Activated CD4-positive, alpha-beta T cell treated with anti-CD3 and anti-CD28 coated beads, Interleukin-2, amount 10 ng/mL, durations not matched to agents 7 days and 5 days (primary cell): ENCODE results near the gene IYD. TPM values are rescaled to one million over a fixed set of nuclear protein-coding genes. Genes with fewer than 3 reads are reported as not detected.

Experiments
- CTCF ChIA-PET: fragments of 350-600 bp; sonication (Branson Sonifier 250); formaldehyde crosslinking; loops from one replicate; lab custom pipeline; 2021; ENCODE audit warnings: antibody characterized with exemption; lab: Charles Lee
- POLR2A ChIA-PET: fragments of 350-600 bp; sonication (Branson Sonifier 250); formaldehyde crosslinking; loops from one replicate; lab custom pipeline; 2021; ENCODE audit warnings: antibody characterized with exemption; lab: Charles Lee
- DNase-seq: peaks from one replicate; pipeline ENCODE4 v3.0.0-alpha.2; 2020
- H3K27ac Mint-ChIP-seq: one replicate; pipeline ENCODE4 v1.8.0; 2021; ENCODE audit warnings: mild to moderate bottlenecking, moderate library complexity, mixed read lengths
- H3K27me3 Mint-ChIP-seq: one replicate; pipeline ENCODE4 v1.8.0; 2021; ENCODE audit warnings: mixed read lengths
- H3K36me3 Mint-ChIP-seq: one replicate; pipeline ENCODE4 v1.8.0; 2021; ENCODE audit warnings: low read depth, mixed read lengths
- H3K4me1 Mint-ChIP-seq: one replicate; pipeline ENCODE4 v1.8.0; 2021; ENCODE audit warnings: mixed read lengths
- H3K4me3 Mint-ChIP-seq: one replicate; pipeline ENCODE4 v1.8.0; 2021; ENCODE audit warnings: mild to moderate bottlenecking, moderate library complexity, mixed read lengths
- H3K9me3 Mint-ChIP-seq: one replicate; pipeline ENCODE4 v1.8.0; 2021; ENCODE audit warnings: mixed read lengths
- total RNA-seq, 2 experiments: library from RNA; stranded (reverse); gene quantifications; one replicate each; pipeline ENCODE4 v1.2.3, GENCODE V29; 2021

IYD gene
- total RNA-seq, 2 experiments from 2014 or later, result not detected

GRCh38 chr6:150410906-150411305 is 42.1 kb downstream of the IYD start:
- peaks cover 34% of the 10 kb centered on the region for H3K27me3 Mint-ChIP-seq
- CTCF ChIA-PET, result interaction anchor here (1.2 kb wide), 1 partner anchor 15 kb away, joined by 3 read pairs; no protein-coding TSS in a partner anchor

GRCh38 chr6:150412221-150412620 is 43.4 kb downstream of the IYD start:
- Mint-ChIP-seq H3K9me3 (no peaks in the 10 kb centered on the region), H3K4me1 (peaks cover under 1% of the 10 kb centered on the region), H3K4me3 (no peak overlapping the region), H3K36me3 (no peaks in the 10 kb centered on the region), H3K27me3 (peaks cover 39% of the 10 kb centered on the region), H3K27ac (no peak overlapping the region)
- ChIA-PET CTCF (no interaction called here), POLR2A (no interaction called here)
- DNase-seq, result no peak

More at GRCh38 chr6:150410906-150411305, 42.1 kb downstream of the IYD start:
- no peak for DNase-seq
- H3K4me3 Mint-ChIP-seq, result no peak overlapping the region
- no peak overlapping the region for H3K27ac Mint-ChIP-seq
- peaks cover 2% of the 10 kb centered on the region for H3K9me3 Mint-ChIP-seq
- H3K4me1 Mint-ChIP-seq, result no peaks in the 10 kb centered on the region
- POLR2A ChIA-PET, result no interaction called here
- H3K36me3 Mint-ChIP-seq, result no peaks in the 10 kb centered on the region

GRCh38 chr6:150413198-150413597 is 44.4 kb downstream of the IYD start:
- POLR2A ChIA-PET, result no interaction called here
- Mint-ChIP-seq H3K27me3 (peaks cover 43% of the 10 kb centered on the region), H3K9me3 (no peaks in the 10 kb centered on the region), H3K4me1 (peaks cover 10% of the 10 kb centered on the region), H3K27ac (no peak overlapping the region), H3K4me3 (no peak overlapping the region), H3K36me3 (no peaks in the 10 kb centered on the region)
- no peak for DNase-seq
- CTCF ChIA-PET, result no interaction called here

GRCh38 chr6:150413781-150414281 is 45.0 kb downstream of the IYD start:
- H3K4me1 Mint-ChIP-seq, result peaks cover 17% of the 10 kb centered on the region
- POLR2A ChIA-PET, result no interaction called here
- no peaks in the 10 kb centered on the region for H3K9me3 Mint-ChIP-seq
- no peak overlapping the region for H3K27ac Mint-ChIP-seq
- DNase-seq, result no peak
- no peak overlapping the region for H3K4me3 Mint-ChIP-seq
- H3K27me3 Mint-ChIP-seq, result peaks cover 43% of the 10 kb centered on the region
- H3K36me3 Mint-ChIP-seq, result no peaks in the 10 kb centered on the region
- CTCF ChIA-PET, result no interaction called here

GRCh38 chr6:150416128-150416527 is 47.3 kb downstream of the IYD start:
- H3K4me3 Mint-ChIP-seq, result no peak overlapping the region
- no peaks in the 10 kb centered on the region for H3K36me3 Mint-ChIP-seq
- CTCF ChIA-PET, result interaction anchor here (0.6 kb wide), 1 partner anchor 252 kb away, joined by 3 read pairs; no protein-coding TSS in a partner anchor
- no peak for DNase-seq
- peaks cover 40% of the 10 kb centered on the region for H3K27me3 Mint-ChIP-seq
- H3K4me1 Mint-ChIP-seq, result peaks cover 24% of the 10 kb centered on the region
- H3K9me3 Mint-ChIP-seq, result peaks cover 2% of the 10 kb centered on the region
- no peak overlapping the region for H3K27ac Mint-ChIP-seq
- POLR2A ChIA-PET, result no interaction called here

GRCh38 chr6:150417250-150417649 is 48.4 kb downstream of the IYD start:
- Mint-ChIP-seq H3K27ac (peak overlapping the region; percentile 16), H3K4me3 (no peak overlapping the region)

GRCh38 chr6:150417899-150418826 is 49.4 kb downstream of the IYD start:
- H3K36me3 Mint-ChIP-seq, result no peaks in the 10 kb centered on the region
- CTCF ChIA-PET, result interaction anchor here (0.6 to 2.1 kb wide), 11 partner anchors 9 to 582 kb away, joined by 3 to 11 read pairs (median 4); partner anchors contain the start of gene MTHFD1L
- peak overlapping the region; percentile 55 for H3K27ac Mint-ChIP-seq
- H3K9me3 Mint-ChIP-seq, result peaks cover 2% of the 10 kb centered on the region
- POLR2A ChIA-PET, result interaction anchor here (0.6 kb wide), 1 partner anchor 935 kb away, joined by 3 read pairs; no protein-coding TSS in a partner anchor
- peaks cover 25% of the 10 kb centered on the region for H3K27me3 Mint-ChIP-seq
- peak overlapping the region; percentile 58 for H3K4me3 Mint-ChIP-seq
- DNase-seq, result peak; percentile 57
- H3K4me1 Mint-ChIP-seq, result peaks cover 24% of the 10 kb centered on the region

More at GRCh38 chr6:150417250-150417649, 48.4 kb downstream of the IYD start:
- ChIA-PET POLR2A (no interaction called here), CTCF (interaction anchor here (1.3 to 1.7 kb wide), 3 partner anchors 8 to 396 kb away, joined by 4 to 11 read pairs (median 5); no protein-coding TSS in a partner anchor)
- Mint-ChIP-seq H3K4me1 (peaks cover 24% of the 10 kb centered on the region), H3K9me3 (peaks cover 2% of the 10 kb centered on the region), H3K36me3 (no peaks in the 10 kb centered on the region), H3K27me3 (peaks cover 30% of the 10 kb centered on the region)
- DNase-seq, result no peak

GRCh38 chr6:150418827-150419594 is 50.2 kb downstream of the IYD start:
- Mint-ChIP-seq H3K4me3 (peak overlapping the region; percentile 58), H3K36me3 (no peaks in the 10 kb centered on the region), H3K4me1 (peaks cover 24% of the 10 kb centered on the region), H3K27me3 (peaks cover 20% of the 10 kb centered on the region), H3K27ac (peak overlapping the region; percentile 55), H3K9me3 (peaks cover 2% of the 10 kb centered on the region)
- ChIA-PET POLR2A (interaction anchor here (0.6 kb wide), 1 partner anchor 934 kb away, joined by 3 read pairs; no protein-coding TSS in a partner anchor), CTCF (interaction anchor here (0.6 to 2.1 kb wide), 11 partner anchors 10 to 583 kb away, joined by 3 to 11 read pairs (median 4); partner anchors contain the start of gene MTHFD1L)
- DNase-seq, result peak; percentile 51

- POLR2A ChIA-PET, result no interaction called here
- no peaks in the 10 kb centered on the region for H3K36me3 Mint-ChIP-seq
- no peak overlapping the region for H3K27ac Mint-ChIP-seq
- no peak for DNase-seq
- H3K4me3 Mint-ChIP-seq, result no peak overlapping the region
- CTCF ChIA-PET, result interaction anchor here (0.6 kb wide), 1 partner anchor 241 kb away, joined by 3 read pairs; no protein-coding TSS in a partner anchor
- H3K9me3 Mint-ChIP-seq, result peaks cover 2% of the 10 kb centered on the region
- H3K27me3 Mint-ChIP-seq, result peaks cover 15% of the 10 kb centered on the region
- H3K4me1 Mint-ChIP-seq, result peaks cover 24% of the 10 kb centered on the region
Observed at GRCh38 chr6:150420428-150420827, 51.6 kb downstream of the IYD start.

- no peak for DNase-seq
- H3K4me1 Mint-ChIP-seq, result peaks cover 24% of the 10 kb centered on the region
- CTCF ChIA-PET, result interaction anchor here (0.6 kb wide), 1 partner anchor 241 kb away, joined by 3 read pairs; no protein-coding TSS in a partner anchor
- POLR2A ChIA-PET, result no interaction called here
- H3K27ac Mint-ChIP-seq, result no peak overlapping the region
- no peaks in the 10 kb centered on the region for H3K36me3 Mint-ChIP-seq
- no peak overlapping the region for H3K4me3 Mint-ChIP-seq
- peaks cover 11% of the 10 kb centered on the region for H3K27me3 Mint-ChIP-seq
- H3K9me3 Mint-ChIP-seq, result peaks cover 2% of the 10 kb centered on the region
Observed at GRCh38 chr6:150420926-150421325, 52.1 kb downstream of the IYD start.

GRCh38 chr6:150425508-150425907 is 56.7 kb downstream of the IYD start:
- POLR2A ChIA-PET, result no interaction called here
- no peak overlapping the region for H3K4me3 Mint-ChIP-seq
- no peaks in the 10 kb centered on the region for H3K4me1 Mint-ChIP-seq
- H3K36me3 Mint-ChIP-seq, result no peaks in the 10 kb centered on the region
- DNase-seq, result no peak
- H3K9me3 Mint-ChIP-seq, result no peaks in the 10 kb centered on the region
- CTCF ChIA-PET, result interaction anchor here (1.0 kb wide), 1 partner anchor 11 kb away, joined by 3 read pairs; no protein-coding TSS in a partner anchor
- H3K27me3 Mint-ChIP-seq, result no peaks in the 10 kb centered on the region
- no peak overlapping the region for H3K27ac Mint-ChIP-seq

GRCh38 chr6:150426198-150426597 is 57.4 kb downstream of the IYD start:
- Mint-ChIP-seq H3K27me3 (no peaks in the 10 kb centered on the region), H3K4me3 (no peak overlapping the region), H3K27ac (no peak overlapping the region), H3K9me3 (no peaks in the 10 kb centered on the region), H3K36me3 (no peaks in the 10 kb centered on the region), H3K4me1 (no peaks in the 10 kb centered on the region)
- CTCF ChIA-PET, result interaction anchor here (0.6 kb wide), 1 partner anchor 172 kb away, joined by 4 read pairs; no protein-coding TSS in a partner anchor
- POLR2A ChIA-PET, result no interaction called here
- no peak for DNase-seq
